Esophagus (tissue), 2 donors: ENCODE results near the gene INO80D. TPM values are rescaled to one million over a fixed set of nuclear protein-coding genes. Genes with fewer than 3 reads are reported as not detected.
"Not testable (repeated sequence)": the region's sequence is repeated elsewhere in the genome, so short reads cannot be mapped to it uniquely, and the experiment has no call there.

Experiments
- H3K27ac ChIP-seq, 2 donors: one replicate each; pipeline ENCODE4 v1.5.1; 2013; ENCODE audit warnings: low read depth in 2 of 2, mild to moderate bottlenecking in 2 of 2, inconsistent platforms in 1 of 2, low read length in 1 of 2, moderate library complexity in 1 of 2
- H3K27me3 ChIP-seq, 2 donors: one replicate each; pipeline ENCODE4 v1.6.1; 2013; ENCODE audit warnings: low read length in 2 of 2, control low read depth in 1 of 2, mild to moderate bottlenecking in 1 of 2; ENCODE audit not compliant: insufficient read depth in 2 of 2, control insufficient read depth in 1 of 2
- H3K36me3 ChIP-seq, 2 donors: one replicate each; pipeline ENCODE4 v1.6.1; 2013; ENCODE audit warnings: low read length in 1 of 2; ENCODE audit not compliant: control insufficient read depth in 2 of 2, insufficient read depth in 2 of 2
- H3K4me1 ChIP-seq, 2 donors: one replicate each; pipeline ENCODE4 v1.6.1; 2013; ENCODE audit warnings: low read length in 1 of 2; ENCODE audit not compliant: control insufficient read depth in 2 of 2, insufficient read depth in 2 of 2
- H3K4me3 ChIP-seq, 2 donors: one replicate each; pipeline ENCODE4 v1.5.1; 2013; ENCODE audit warnings: low read length in 2 of 2, mild to moderate bottlenecking in 2 of 2, low read depth in 1 of 2, moderate library complexity in 1 of 2
- H3K9me3 ChIP-seq, 2 donors: one replicate each; pipeline ENCODE4 v1.6.1; 2013; ENCODE audit warnings: mild to moderate bottlenecking in 2 of 2, low read depth in 1 of 2, low read length in 1 of 2, moderate library complexity in 1 of 2; ENCODE audit not compliant: control insufficient read depth in 2 of 2, insufficient read depth in 1 of 2
- WGBS, 2 donors: extraction: QIAGEN DNeasy Blood & Tissue Kit; methylation state at CpG; one replicate each; pipeline ENCODE4 v1.1.7; 2013; 5-methylcytosine and 5-hydroxymethylcytosine counted together
- polyA plus RNA-seq, 2 donors: library from polyadenylated mRNA; stranded (reverse); fragments of 200-250 nt; gene quantifications; one replicate each; pipeline ENCODE4 v1.2.3, GENCODE V29; 2013
- donor health status: healthy with polysubstance abuse.
- donor health status: Bipolar disorder and iron deficiency.

The INO80D gene
- polyA plus RNA-seq, 2 donors: 1.7 to 3.4 TPM

GRCh38 chr2:205989271-205990071 lies 96.5 kb downstream of the INO80D start:
- Histone ChIP-seq H3K9me3 (no peaks in the 10 kb centered on the region), H3K4me1 (no peaks in the 10 kb centered on the region), H3K36me3 (peaks cover 2 to 4% of the 10 kb centered on the region in 2 donors), H3K27ac (no peak overlapping the region), H3K27me3 (no peaks in the 10 kb centered on the region), H3K4me3 (no peak overlapping the region)
- WGBS, 2 donors: 89 to 91% methylated on average over 11 of the region's 11 CpGs

DNA sequence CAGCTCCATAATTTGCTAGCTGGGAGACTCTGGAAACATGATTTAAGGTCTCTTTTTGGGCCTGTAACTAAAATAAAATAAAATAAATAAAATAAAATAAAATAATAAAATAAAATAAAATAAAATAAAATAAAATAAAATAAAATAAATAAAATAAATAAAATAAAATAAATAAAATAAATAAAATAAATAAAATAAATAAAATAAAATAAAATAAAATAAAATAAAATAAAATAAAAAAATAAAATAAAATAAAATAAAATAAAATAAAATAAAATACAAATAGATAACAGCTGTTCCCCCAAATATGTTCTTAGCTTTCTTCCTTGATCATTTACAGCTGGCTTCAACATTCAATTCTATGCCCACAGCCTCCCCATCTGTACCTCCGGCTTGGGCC lies 97.3 kb downstream of the INO80D start:
- not testable (repeated sequence) for H3K36me3 ChIP-seq, H3K4me1 ChIP-seq, H3K4me3 ChIP-seq, H3K27ac ChIP-seq, H3K9me3 ChIP-seq, H3K27me3 ChIP-seq
- WGBS, 2 donors: 96 to 100% methylated on average over 1 of the region's 1 CpG

DNA sequence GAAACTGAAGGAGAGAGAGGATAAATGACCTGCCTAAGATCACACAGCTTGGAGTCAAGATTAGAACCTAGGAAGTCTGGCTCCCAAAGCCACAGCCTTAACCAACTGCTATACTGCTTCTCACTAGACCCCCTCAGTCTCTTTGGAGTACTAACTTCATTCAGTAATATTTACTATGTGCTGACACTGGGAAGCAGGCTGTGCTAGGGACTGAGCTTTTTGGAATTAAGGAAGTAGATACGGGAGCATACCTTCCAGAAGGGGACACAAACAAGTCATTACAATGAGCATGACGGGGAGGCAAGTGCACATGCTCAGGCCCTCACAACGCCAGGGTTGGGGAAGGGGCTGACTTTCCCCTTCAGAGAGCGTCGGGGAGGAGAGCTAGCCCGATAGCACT lies 97.7 kb downstream of the INO80D start:
- Histone ChIP-seq H3K4me1 (no peaks in the 10 kb centered on the region), H3K36me3 (peaks cover 2 to 4% of the 10 kb centered on the region in 2 donors), H3K27me3 (no peaks in the 10 kb centered on the region), H3K4me3 (no peak overlapping the region), H3K9me3 (no peaks in the 10 kb centered on the region), H3K27ac (no peak overlapping the region)
- WGBS, 2 donors: 92 to 95% methylated on average over 6 of the region's 6 CpGs

- H3K27ac ChIP-seq, H3K27me3 ChIP-seq, H3K4me1 ChIP-seq, H3K36me3 ChIP-seq, H3K4me3 ChIP-seq, H3K9me3 ChIP-seq: not testable (repeated sequence)
- 95 to 96% methylated on average over 9 of the region's 9 CpGs for WGBS, 2 donors
Measured at GRCh38 chr2:205986334-205986733, 99.6 kb downstream of the INO80D start.

DNA sequence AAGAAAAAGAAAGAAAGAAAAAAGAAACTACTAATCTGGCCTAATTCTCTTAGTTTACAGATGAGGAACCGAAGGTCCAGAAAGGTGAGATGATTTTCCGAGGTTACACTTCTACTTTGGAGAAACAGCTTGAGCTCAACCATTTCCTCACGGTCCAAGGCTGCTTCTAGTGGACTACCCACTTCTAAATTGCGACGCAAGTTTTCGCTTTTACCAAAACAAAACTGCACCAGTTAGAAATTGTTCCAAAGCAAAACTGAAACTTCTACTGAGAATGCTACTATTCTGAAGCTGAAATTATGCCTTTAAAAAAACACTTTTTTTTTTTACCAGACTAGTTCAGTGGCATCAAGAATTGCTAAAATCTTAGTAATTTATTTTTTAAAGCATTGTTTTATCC lies 101.6 kb downstream of the INO80D start:
- Histone ChIP-seq H3K36me3 (no peaks in the 10 kb centered on the region), H3K27ac (no peak overlapping the region), H3K4me1 (no peaks in the 10 kb centered on the region), H3K4me3 (no peak overlapping the region), H3K27me3 (no peaks in the 10 kb centered on the region), H3K9me3 (no peaks in the 10 kb centered on the region)
- WGBS, 2 donors: 78 to 83% methylated on average over 6 of the region's 6 CpGs

- 84 to 90% methylated on average over 5 of the region's 5 CpGs for WGBS, 2 donors
- Histone ChIP-seq H3K36me3 (no peaks in the 10 kb centered on the region), H3K9me3 (no peaks in the 10 kb centered on the region), H3K4me1 (no peaks in the 10 kb centered on the region), H3K27ac (no peak overlapping the region), H3K4me3 (no peak overlapping the region), H3K27me3 (no peaks in the 10 kb centered on the region)
Measured at GRCh38 chr2:205982776-205983327, 103.1 kb downstream of the INO80D start.

GRCh38 chr2:205978728-205979127 lies 107.2 kb downstream of the INO80D start:
- not testable (repeated sequence) for H3K4me1 ChIP-seq, H3K27me3 ChIP-seq, H3K36me3 ChIP-seq, H3K9me3 ChIP-seq, H3K4me3 ChIP-seq, H3K27ac ChIP-seq
- WGBS, 2 donors: 92% methylated on average over 2 of the region's 2 CpGs

GRCh38 chr2:205977699-205978098 lies 108.3 kb downstream of the INO80D start:
- not testable (repeated sequence) for H3K27me3 ChIP-seq, H3K27ac ChIP-seq, H3K4me1 ChIP-seq, H3K4me3 ChIP-seq, H3K36me3 ChIP-seq, H3K9me3 ChIP-seq
- WGBS, 2 donors: 84 to 95% methylated on average over 7 of the region's 7 CpGs

DNA sequence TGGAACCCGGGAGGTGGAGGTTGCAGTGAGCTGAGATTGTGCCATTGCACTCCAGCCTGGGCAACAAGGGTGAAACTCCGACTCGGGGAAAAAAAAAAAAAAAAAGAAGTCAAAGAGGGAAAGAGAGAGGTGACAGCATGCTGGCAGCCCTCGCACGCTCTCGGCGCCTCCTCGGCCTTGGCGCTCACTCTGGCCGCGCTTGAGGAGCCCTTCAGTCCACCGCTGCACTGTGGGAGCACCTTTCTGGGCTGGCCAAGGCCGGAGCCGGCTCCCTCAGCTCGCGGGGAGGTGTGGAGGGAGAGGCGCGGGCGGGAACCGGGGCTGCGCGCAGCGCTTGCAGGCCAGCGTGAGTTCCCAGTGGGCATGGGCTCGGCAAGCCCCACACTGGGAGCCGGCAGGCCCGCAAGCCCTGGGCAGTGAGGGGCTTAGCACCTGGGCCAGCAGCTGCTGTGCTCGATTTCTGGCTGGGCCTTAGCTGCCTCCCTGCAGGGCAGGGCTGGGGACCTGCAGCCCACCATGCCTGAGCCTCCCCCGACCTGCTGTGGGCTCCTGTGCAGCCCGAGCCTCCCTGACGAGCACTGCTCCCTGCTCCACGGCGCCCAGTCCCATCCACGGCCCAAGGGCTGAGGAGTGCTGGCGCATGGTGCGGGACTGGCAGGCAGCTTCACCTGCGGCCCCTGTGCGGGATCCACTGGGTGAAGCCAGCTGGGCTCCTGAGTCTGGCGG lies 108.9 kb downstream of the INO80D start:
- not testable (repeated sequence) for H3K4me1 ChIP-seq, H3K4me3 ChIP-seq, H3K27me3 ChIP-seq, H3K36me3 ChIP-seq, H3K9me3 ChIP-seq, H3K27ac ChIP-seq
- WGBS, 2 donors: 96% methylated on average over 38 to 39 of the region's 39 CpGs
